Osteoblast (primary cell): ENCODE measurements around the gene KDR. TPM values are rescaled to one million over a fixed set of nuclear protein-coding genes. Genes with fewer than 3 reads are reported as not detected.

ENCODE experiments used
- DNase-seq: peaks from one replicate; pipeline ENCODE4 v3.0.0; 2011; ENCODE audit warnings: low spot score, mixed read lengths; ENCODE audit not compliant: insufficient read length; ENCODE audit errors: missing footprints
- H2AFZ ChIP-seq: 2 replicates; pipeline ENCODE4 v1.6.0; 2011; ENCODE audit warnings: mild to moderate bottlenecking, low read length
- H3K27ac ChIP-seq: 2 replicates; pipeline ENCODE4 v1.5.1; 2011; ENCODE audit warnings: mild to moderate bottlenecking, low read depth, low read length, moderate library complexity
- H3K27me3 ChIP-seq: 2 replicates; pipeline ENCODE4 v1.6.0; 2012; ENCODE audit warnings: mild to moderate bottlenecking, control low read depth, inconsistent platforms, low read length, moderate library complexity; ENCODE audit not compliant: insufficient read depth
- H3K36me3 ChIP-seq: 2 replicates; pipeline ENCODE4 v1.5.1; 2011; ENCODE audit warnings: mild to moderate bottlenecking, low read length, control low read depth, moderate library complexity; ENCODE audit not compliant: insufficient read depth
- H3K4me1 ChIP-seq: 2 replicates; pipeline ENCODE4 v1.5.1; 2011; ENCODE audit warnings: mild to moderate bottlenecking, low read length, control low read depth, moderate library complexity; ENCODE audit not compliant: insufficient read depth
- H3K4me2 ChIP-seq: 2 replicates; pipeline ENCODE4 v1.6.0; 2011; ENCODE audit warnings: mild to moderate bottlenecking, low read length; ENCODE audit not compliant: insufficient read depth
- H3K4me3 ChIP-seq: fragments of 200-600 bp; sonication (generic); 3 replicates; pipeline ENCODE4 v1.5.1; 2012; ENCODE audit warnings: mild to moderate bottlenecking, low read length, inconsistent platforms; ENCODE audit not compliant: insufficient read depth
- H3K79me2 ChIP-seq: 2 replicates; pipeline ENCODE4 v1.6.0; 2012; ENCODE audit warnings: mild to moderate bottlenecking, low read length, control low read depth, inconsistent platforms; ENCODE audit not compliant: insufficient read depth
- H3K9me3 ChIP-seq: 2 replicates; pipeline ENCODE4 v1.5.1; 2011; ENCODE audit warnings: low read depth, low read length, control low read depth
- H4K20me1 ChIP-seq: 2 replicates; pipeline ENCODE4 v1.6.0; 2012; ENCODE audit warnings: mild to moderate bottlenecking, low read length, control low read depth; ENCODE audit not compliant: insufficient read depth
- CTCF ChIP-seq: IDR thresholded peaks from 2 replicates; pipeline ENCODE4 v1.5.1; 2011; ENCODE audit warnings: mild to moderate bottlenecking, low read depth, low read length, moderate library complexity; ENCODE audit errors: extremely low read depth
- total RNA-seq: library from RNA; depleted of rRNA; stranded (reverse); fragments of >200 nt; gene quantifications from 2 replicates; pipeline ENCODE4 v1.2.3, GENCODE V29; 2012

The KDR gene
- total RNA-seq: not detected in 2 replicates

- Histone ChIP-seq H3K4me3 (peak within 1 kb of the TSS; percentile 58), H3K27me3 (peaks cover 30% of the 10 kb centered on the region), H3K27ac (no peak within 1 kb of the TSS), H3K4me2 (peak within 1 kb of the TSS; percentile 65), H3K79me2 (no peaks in the 10 kb centered on the region), H4K20me1 (no peaks in the 10 kb centered on the region), H3K9me3 (no peaks in the 10 kb centered on the region), H3K4me1 (no peaks in the 10 kb centered on the region), H3K36me3 (no peaks in the 10 kb centered on the region), H2AFZ (peak within 1 kb of the TSS; percentile 56)
- DNase-seq: peak; percentile 36
- no peak for TF ChIP-seq CTCF
These were observed at the start of gene KDR for GRCh38 chr4:55125087-55125721. Gene KDR, minus strand, starts transcription at chr4:55125595. Its CDS starts 302 bp downstream, at chr4:55125293.

- Histone ChIP-seq H3K79me2 (no peaks in the 10 kb centered on the region), H3K4me1 (peaks cover 27% of the 10 kb centered on the region), H3K9me3 (no peaks in the 10 kb centered on the region), H3K27me3 (no peaks in the 10 kb centered on the region), H2AFZ (no peak overlapping the region), H4K20me1 (no peaks in the 10 kb centered on the region), H3K4me2 (peak overlapping the region; percentile 11), H3K36me3 (no peaks in the 10 kb centered on the region), H3K27ac (peak overlapping the region; percentile 20), H3K4me3 (no peak overlapping the region)
- no peak for DNase-seq
- no peak for TF ChIP-seq CTCF
These were observed 48.2 kb upstream of the KDR start for GRCh38 chr4:55173580-55173979.

- no peaks in the 10 kb centered on the region for H3K79me2 ChIP-seq
- H3K27me3 ChIP-seq: no peaks in the 10 kb centered on the region
- H4K20me1 ChIP-seq: no peaks in the 10 kb centered on the region
- H3K4me2 ChIP-seq: no peak overlapping the region
- peaks cover 27% of the 10 kb centered on the region for H3K4me1 ChIP-seq
- no peaks in the 10 kb centered on the region for H3K9me3 ChIP-seq
- no peak overlapping the region for H2AFZ ChIP-seq
- no peaks in the 10 kb centered on the region for H3K36me3 ChIP-seq
- no peak for TF ChIP-seq CTCF
- H3K4me3 ChIP-seq: no peak overlapping the region
- H3K27ac ChIP-seq: peak overlapping the region; percentile 20
- DNase-seq: no peak
These were observed 47.4 kb upstream of the KDR start for GRCh38 chr4:55172694-55173287.

GRCh38 chr4:55170462-55170861 lies 45.1 kb upstream of the KDR start:
- no peaks in the 10 kb centered on the region for H3K27me3 ChIP-seq
- H3K36me3 ChIP-seq: no peaks in the 10 kb centered on the region
- no peaks in the 10 kb centered on the region for H4K20me1 ChIP-seq
- no peak overlapping the region for H3K4me2 ChIP-seq
- TF ChIP-seq CTCF: no peak
- H3K4me1 ChIP-seq: peaks cover 18% of the 10 kb centered on the region
- no peaks in the 10 kb centered on the region for H3K9me3 ChIP-seq
- DNase-seq: no peak
- no peak overlapping the region for H3K4me3 ChIP-seq
- no peak overlapping the region for H3K27ac ChIP-seq
- H2AFZ ChIP-seq: no peak overlapping the region
- H3K79me2 ChIP-seq: no peaks in the 10 kb centered on the region
